GM23338 (cell line): ENCODE measurements around the gene STAT6. TPM values are rescaled to one million over a fixed set of nuclear protein-coding genes. Genes with fewer than 3 reads are reported as not detected.

ENCODE experiments used
- ATAC-seq: fragments of 200-7000 bp; cut with Tn5 transposase; 3 replicates; pipeline ENCODE4 v1.9.1; 2020
- DNase-seq: peaks from one replicate; pipeline ENCODE4 v3.0.0-alpha.2; 2015; ENCODE audit warnings: low spot score
- H2AFZ ChIP-seq: fragments of 200-600 bp; sonication (generic); 2 replicates; pipeline ENCODE4 v1.8.0; 2016; ENCODE audit warnings: antibody characterized with exemption, mild to moderate bottlenecking, moderate library complexity
- H3F3A ChIP-seq: fragments of 200-600 bp; sonication (generic); replicated peaks from 2 replicates; pipeline ENCODE4 v1.8.0; 2017; ENCODE audit warnings: antibody characterized with exemption, mixed run types, low read depth
- H3K27ac ChIP-seq: fragments of 200-600 bp; sonication (generic); 2 replicates; pipeline ENCODE4 v1.6.1; 2016; ENCODE audit warnings: low read depth
- H3K27me3 ChIP-seq: fragments of 200-600 bp; sonication (generic); 2 replicates; pipeline ENCODE4 v1.8.0; 2016; ENCODE audit warnings: mild to moderate bottlenecking, mixed run types, moderate library complexity; ENCODE audit not compliant: insufficient read depth
- H3K36me3 ChIP-seq: fragments of 200-600 bp; sonication (generic); 2 replicates; pipeline ENCODE4 v1.8.0; 2016; ENCODE audit warnings: mild to moderate bottlenecking; ENCODE audit not compliant: insufficient read depth
- H3K4me1 ChIP-seq: fragments of 200-600 bp; sonication (generic); 2 replicates; pipeline ENCODE4 v1.8.0; 2016; ENCODE audit warnings: mild to moderate bottlenecking, moderate library complexity; ENCODE audit not compliant: insufficient read depth
- H3K4me2 ChIP-seq: fragments of 200-600 bp; sonication (generic); 2 replicates; pipeline ENCODE4 v1.7.1; 2017; ENCODE audit warnings: mixed run types
- H3K4me3 ChIP-seq: fragments of 200-600 bp; sonication (generic); 2 replicates; pipeline ENCODE4 v1.6.1; 2016; ENCODE audit warnings: mixed run types
- H3K79me2 ChIP-seq: fragments of 200-600 bp; sonication (generic); replicated peaks from 2 replicates; pipeline ENCODE4 v1.8.0; 2017; ENCODE audit warnings: mild to moderate bottlenecking; ENCODE audit not compliant: insufficient read depth
- H3K9me2 ChIP-seq: fragments of 200-600 bp; sonication (generic); 2 replicates; pipeline ENCODE4 v1.8.0; 2017; ENCODE audit not compliant: insufficient read depth
- H4K20me1 ChIP-seq: fragments of 200-600 bp; sonication (generic); replicated peaks from 2 replicates; pipeline ENCODE4 v1.8.0; 2017; ENCODE audit warnings: mild to moderate bottlenecking; ENCODE audit not compliant: insufficient read depth
- H3K27ac Mint-ChIP-seq: 2 replicates; pipeline ENCODE4 v1.8.0; 2020; ENCODE audit warnings: inconsistent platforms, mild to moderate bottlenecking, moderate library complexity, mixed read lengths
- H3K27me3 Mint-ChIP-seq: 3 replicates; pipeline ENCODE4 v1.8.0; 2022; ENCODE audit warnings: low read depth, mild to moderate bottlenecking, moderate library complexity, mixed read lengths, inconsistent platforms; ENCODE audit not compliant: insufficient read depth, poor library complexity
- H3K36me3 Mint-ChIP-seq: 3 replicates; pipeline ENCODE4 v1.8.0; 2021; ENCODE audit warnings: low read depth, mild to moderate bottlenecking, inconsistent platforms, moderate library complexity, mixed read lengths
- H3K4me1 Mint-ChIP-seq: 3 replicates; pipeline ENCODE4 v1.8.0; 2020; ENCODE audit warnings: mild to moderate bottlenecking, inconsistent platforms, mixed read lengths
- H3K4me3 Mint-ChIP-seq: 3 replicates; pipeline ENCODE4 v1.8.0; 2021; ENCODE audit warnings: moderate library complexity, mild to moderate bottlenecking, inconsistent platforms, mixed read lengths
- H3K9me3 Mint-ChIP-seq: 3 replicates; pipeline ENCODE4 v1.8.0; 2020; ENCODE audit warnings: moderate library complexity, mild to moderate bottlenecking, inconsistent platforms, mixed read lengths
- ETS1 ChIP-seq: IDR thresholded peaks from 2 replicates; pipeline ENCODE4 v1.6.1; 2016; ENCODE audit warnings: antibody characterized with exemption
- EZH2 ChIP-seq: fragments of 200-600 bp; sonication (generic); IDR thresholded peaks from one replicate; pipeline ENCODE4 v1.8.0; 2017; ENCODE audit warnings: antibody characterized with exemption, mild to moderate bottlenecking, low read depth; ENCODE audit not compliant: unreplicated experiment
- NANOG ChIP-seq: IDR thresholded peaks from 2 replicates; pipeline ENCODE4 v1.6.1; 2016; ENCODE audit warnings: antibody characterized with exemption, borderline replicate concordance
- POLR2AphosphoS5 ChIP-seq: IDR thresholded peaks from 2 replicates; pipeline ENCODE4 v1.6.1; 2016; ENCODE audit warnings: antibody characterized with exemption, low read depth
- REST ChIP-seq: IDR thresholded peaks from one replicate; pipeline ENCODE4 v1.6.1; 2018; ENCODE audit warnings: antibody characterized with exemption; ENCODE audit not compliant: unreplicated experiment
- ZNF114 ChIP-seq: fragments of 250-450 bp; sonication (Bioruptor Pico); IDR thresholded peaks from 2 replicates; pipeline ENCODE4 v1.5.0; 2020; ENCODE audit warnings: mild to moderate bottlenecking, moderate library complexity
- ZNF331 ChIP-seq: fragments of 250-450 bp; sonication (Bioruptor Pico); IDR thresholded peaks from 2 replicates; pipeline ENCODE4 v1.5.0; 2020; ENCODE audit warnings: low read depth, mild to moderate bottlenecking, moderate library complexity
- ZNF462 ChIP-seq: fragments of 250-450 bp; sonication (Bioruptor Pico); IDR thresholded peaks from 2 replicates; pipeline ENCODE4 v1.5.0; 2020; ENCODE audit warnings: mild to moderate bottlenecking, moderate library complexity
- polyA plus RNA-seq: library from polyadenylated mRNA; unstranded; fragments of >200 nt; fragmentation: Nextera tagmentation; extraction: Ambion mirVana; gene quantifications from 2 replicates; pipeline ENCODE4 v1.2.1, GENCODE V29; 2016
- total RNA-seq: library from RNA; depleted of rRNA; stranded (reverse); fragments of >200 nt; shearing (Covaris generic); gene quantifications from 2 replicates; pipeline ENCODE4 v1.2.3, GENCODE V29; 2014

Gene STAT6
- total and polyA plus RNA-seq, 2 experiments from 2014 or later: 14.3 to 28.1 TPM

- H3K9me2 ChIP-seq: no peaks in the 10 kb centered on the region
- no peak overlapping the region for H3K27ac ChIP-seq
- no peak overlapping the region for H3K4me3 ChIP-seq
- peaks cover 18% of the 10 kb centered on the region for H3F3A ChIP-seq
- no peak overlapping the region; the same call in 1 of the 2 replicates for H3K4me2 ChIP-seq
- H3K27me3 ChIP-seq: no peaks in the 10 kb centered on the region
- no peaks in the 10 kb centered on the region for H3K36me3 ChIP-seq
- Mint-ChIP-seq H3K36me3 (peaks cover 61% of the 10 kb centered on the region), H3K4me3 (no peak overlapping the region), H3K27ac (peak overlapping the region; percentile 48; the same call in 1 of the 2 replicates), H3K9me3 (no peaks in the 10 kb centered on the region), H3K4me1 (peaks cover 59% of the 10 kb centered on the region), H3K27me3 (peaks cover 42% of the 10 kb centered on the region)
- ATAC-seq: no peak
- peaks cover 8% of the 10 kb centered on the region; the same call in 1 of the 2 replicates for H3K79me2 ChIP-seq
- no peak for TF ChIP-seq POLR2AphosphoS5
- TF ChIP-seq REST: no peak
- no peak for DNase-seq
- no peak overlapping the region for H2AFZ ChIP-seq
- peaks cover 27% of the 10 kb centered on the region for H3K4me1 ChIP-seq
- no peaks in the 10 kb centered on the region; the same call in 1 of the 2 replicates for H4K20me1 ChIP-seq
Observed at GRCh38 chr12:57092876-57093414, 18.2 kb downstream of the STAT6 start.

GRCh38 chr12:57092529-57092862 is 18.7 kb downstream of the STAT6 start:
- H3K4me1 Mint-ChIP-seq: peaks cover 59% of the 10 kb centered on the region
- no peak overlapping the region for H3K4me2 ChIP-seq
- no peaks in the 10 kb centered on the region for H3K27me3 ChIP-seq
- H3K27ac ChIP-seq: no peak overlapping the region
- H4K20me1 ChIP-seq: no peaks in the 10 kb centered on the region; the same call in 1 of the 2 replicates
- no peak overlapping the region for H3K4me3 ChIP-seq
- H3K27ac Mint-ChIP-seq: peak overlapping the region; percentile 48; the same call in 1 of the 2 replicates
- H3K36me3 ChIP-seq: no peaks in the 10 kb centered on the region
- H2AFZ ChIP-seq: no peak overlapping the region
- DNase-seq: no peak
- H3K4me1 ChIP-seq: peaks cover 27% of the 10 kb centered on the region
- no peak overlapping the region for H3K4me3 Mint-ChIP-seq
- no peak for ATAC-seq
- peaks cover 42% of the 10 kb centered on the region for H3K27me3 Mint-ChIP-seq
- peaks cover 61% of the 10 kb centered on the region for H3K36me3 Mint-ChIP-seq
- H3K9me2 ChIP-seq: no peaks in the 10 kb centered on the region
- TF ChIP-seq ZNF114 (no peak), ZNF331 (no peak), ZNF462 (CRISPR knock-in tag) (no peak), NANOG (no peak), EZH2 (no peak), ETS1 (no peak)
- no peaks in the 10 kb centered on the region for H3K9me3 Mint-ChIP-seq
- H3K79me2 ChIP-seq: peaks cover 8% of the 10 kb centered on the region; the same call in 1 of the 2 replicates
- H3F3A ChIP-seq: peaks cover 19% of the 10 kb centered on the region
